ENCODE measurements around the gene F8. TPM values are rescaled to one million over a fixed set of nuclear protein-coding genes. Genes with fewer than 3 reads are reported as not detected.

F8 gene
- total RNA-seq, 1 experiment from 2014 or later, result 2.6 TPM

GRCh38 chrX:154988719-154989118, 33.8 kb downstream of the F8 start:
- no peaks in the 10 kb centered on the region for H3K4me1 ChIP-seq (ENCODE audit: control insufficient read depth in 1 of 2, insufficient read depth in 2 of 2, low read length in 2 of 2)
- ChIA-PET RAD21 (ENCODE audit: low non-redundant PET in 1 of 2, low total read pairs in 2 of 2, uncharacterized antibody in 2 of 2, unreplicated experiment in 2 of 2) (no interaction called here), POLR2A (no interaction called here), CTCF (no interaction called here)
- H4K20me1 ChIP-seq (ENCODE audit: insufficient read depth), result no peaks in the 10 kb centered on the region
- no peak overlapping the region for H3K9ac ChIP-seq (ENCODE audit: low read length)
- no peak overlapping the region for H2AFZ ChIP-seq (ENCODE audit: low read depth, low read length, poor library complexity, severe bottlenecking)
- no peaks in the 10 kb centered on the region for H3K79me2 ChIP-seq (ENCODE audit: insufficient read depth, low read length)
- ATAC-seq (no peak), DNase-seq (ENCODE audit: low read depth, low spot score) (no peak)
- TF ChIP-seq YY1 (IDR thresholded peaks at IDR 0.05; ENCODE audit: extremely low read depth, insufficient replicate concordance, low read depth, low read length) (no peak), CBX3 (IDR thresholded peaks at IDR 0.05; ENCODE audit: low read depth) (no peak), SRF (IDR thresholded peaks at IDR 0.05; ENCODE audit: low read depth) (no peak), POLR2A (IDR thresholded peaks at IDR 0.05; ENCODE audit: borderline replicate concordance, extremely low read depth, insufficient read depth, insufficient read length) (no peak), EGR1 (IDR thresholded peaks at IDR 0.05; ENCODE audit: low read depth) (no peak), TCF7L2 (IDR thresholded peaks at IDR 0.05; ENCODE audit: borderline replicate concordance, extremely low read depth, insufficient read depth, insufficient read length) (no peak)
- no peaks in the 10 kb centered on the region for H3K9me3 ChIP-seq (ENCODE audit: control insufficient read depth in 1 of 2, insufficient read depth in 1 of 2, low read depth in 1 of 2, low read length in 2 of 2)
- H3K36me3 ChIP-seq (ENCODE audit: control insufficient read depth in 1 of 2, insufficient read depth in 2 of 2, low read length in 2 of 2), result no peaks in the 10 kb centered on the region
- H3K9me2 ChIP-seq (ENCODE audit: insufficient read depth), result no peaks in the 10 kb centered on the region
- H3K27ac ChIP-seq (ENCODE audit: low read depth, low read length), result no peak overlapping the region
- H3K4me3 ChIP-seq (replicated peaks in 1 of 2; ENCODE audit: low read depth in 1 of 2, low read length in 2 of 2), result no peak overlapping the region
- no TSS peak for BruUV-seq (replicated peaks)
- no peaks in the 10 kb centered on the region for H3K27me3 ChIP-seq (ENCODE audit: insufficient read depth, low read length)
- intact Hi-C loops (cut with micrococcal nuclease), result no loop called here
- H3K4me2 ChIP-seq (ENCODE audit: low read length), result no peak overlapping the region

DNA sequence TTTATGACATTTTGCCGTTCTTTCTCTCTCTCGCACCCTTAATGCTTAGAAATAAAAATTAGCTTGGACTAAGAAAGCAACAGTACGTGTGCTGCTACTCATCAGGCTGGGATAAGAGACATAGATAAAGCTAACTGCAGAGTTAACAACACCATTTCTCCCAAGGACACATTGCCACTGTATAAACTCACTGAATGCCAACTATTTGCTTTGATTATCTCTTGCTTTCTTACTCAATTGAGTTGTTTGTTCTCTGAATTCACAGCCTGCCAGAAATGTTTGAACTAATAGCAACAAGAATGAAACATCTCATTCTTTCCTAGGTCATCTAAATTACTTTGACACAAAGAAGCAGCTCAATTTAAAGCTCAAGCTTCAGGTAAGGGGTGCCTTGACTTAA, 34.6 kb downstream of the F8 start:
- no peak for DNase-seq (ENCODE audit: low read depth, low spot score)
- intact Hi-C loops (cut with micrococcal nuclease), result no loop called here
- Histone ChIP-seq H3K9ac (ENCODE audit: low read length) (no peak overlapping the region), H4K20me1 (ENCODE audit: insufficient read depth) (no peaks in the 10 kb centered on the region), H3K9me2 (ENCODE audit: insufficient read depth) (no peaks in the 10 kb centered on the region), H3K9me3 (ENCODE audit: control insufficient read depth in 1 of 2, insufficient read depth in 1 of 2, low read depth in 1 of 2, low read length in 2 of 2) (no peaks in the 10 kb centered on the region), H3K36me3 (ENCODE audit: control insufficient read depth in 1 of 2, insufficient read depth in 2 of 2, low read length in 2 of 2) (no peaks in the 10 kb centered on the region), H3K79me2 (ENCODE audit: insufficient read depth, low read length) (no peaks in the 10 kb centered on the region), H3K4me3 (replicated peaks in 1 of 2; ENCODE audit: low read depth in 1 of 2, low read length in 2 of 2) (no peak overlapping the region), H2AFZ (ENCODE audit: low read depth, low read length, poor library complexity, severe bottlenecking) (no peak overlapping the region), H3K27me3 (ENCODE audit: insufficient read depth, low read length) (no peaks in the 10 kb centered on the region), H3K27ac (ENCODE audit: low read depth, low read length) (no peak overlapping the region), H3K4me1 (ENCODE audit: control insufficient read depth in 1 of 2, insufficient read depth in 2 of 2, low read length in 2 of 2) (no peaks in the 10 kb centered on the region), H3K4me2 (ENCODE audit: low read length) (no peak overlapping the region)
- RAD21 ChIA-PET (ENCODE audit: low non-redundant PET in 1 of 2, low total read pairs in 2 of 2, uncharacterized antibody in 2 of 2, unreplicated experiment in 2 of 2), result no interaction called here
- ATAC-seq, result no peak
- BruUV-seq (replicated peaks), result no TSS peak
- CTCF ChIA-PET, result interaction anchor here (0.9 kb wide), 2 partner anchors 69 to 98 kb away, joined by 3 read pairs; no protein-coding TSS in a partner anchor
- POLR2A ChIA-PET, result no interaction called here
- TF ChIP-seq SP1 (IDR thresholded peaks at IDR 0.05; ENCODE audit: low read depth) (no peak), FOSL1 (IDR thresholded peaks at IDR 0.05; ENCODE audit: low read depth) (no peak), ZFX (IDR thresholded peaks at IDR 0.05) (no peak), YY1 (IDR thresholded peaks at IDR 0.05; ENCODE audit: extremely low read depth, insufficient replicate concordance, low read depth, low read length) (no peak), ZBTB33 (IDR thresholded peaks at IDR 0.05; ENCODE audit: extremely low read depth, insufficient replicate concordance, low read length) (no peak), POLR2A (IDR thresholded peaks at IDR 0.05; ENCODE audit: borderline replicate concordance, extremely low read depth, insufficient read depth, insufficient read length) (no peak), POLR2AphosphoS5 (IDR thresholded peaks at IDR 0.05; ENCODE audit: low read depth, low read length) (no peak), RAD21 (IDR thresholded peaks at IDR 0.05; ENCODE audit: low read depth) (no peak), CTCF (IDR thresholded peaks at IDR 0.05 in 2 of 3, conservative IDR thresholded peaks at IDR 0.05 in 1 of 3; ENCODE audit: borderline replicate concordance in 1 of 3, insufficient read depth in 1 of 3, low read depth in 2 of 3, low read length in 2 of 3) (no peak), CBX3 (IDR thresholded peaks at IDR 0.05; ENCODE audit: low read depth) (no peak), SIN3A (IDR thresholded peaks at IDR 0.05; ENCODE audit: low read depth) (no peak), EZH2 (IDR thresholded peaks at IDR 0.05) (no peak), EZH2phosphoT487 (IDR thresholded peaks at IDR 0.05; ENCODE audit: borderline replicate concordance) (no peak), JUND (IDR thresholded peaks at IDR 0.05) (no peak)
- TF ChIP-seq, protein P1, sequence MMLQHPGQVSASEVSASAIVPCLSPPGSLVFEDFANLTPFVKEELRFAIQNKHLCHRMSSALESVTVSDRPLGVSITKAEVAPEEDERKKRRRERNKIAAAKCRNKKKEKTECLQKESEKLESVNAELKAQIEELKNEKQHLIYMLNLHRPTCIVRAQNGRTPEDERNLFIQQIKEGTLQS (IDR thresholded peaks at IDR 0.05), result no peak
- TF ChIP-seq, protein P2, sequence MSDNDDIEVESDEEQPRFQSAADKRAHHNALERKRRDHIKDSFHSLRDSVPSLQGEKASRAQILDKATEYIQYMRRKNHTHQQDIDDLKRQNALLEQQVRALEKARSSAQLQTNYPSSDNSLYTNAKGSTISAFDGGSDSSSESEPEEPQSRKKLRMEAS (IDR thresholded peaks at IDR 0.05), result no peak
